ENCODE data around the gene MZT2B. TPM values are rescaled to one million over a fixed set of nuclear protein-coding genes. Genes with fewer than 3 reads are reported as not detected.
A peak's percentile ranks its signal among the peaks of the same experiment; 100 is the strongest.
"Not testable (repeated sequence)": the region's sequence is repeated elsewhere in the genome, so short reads cannot be mapped to it uniquely, and the experiment has no call there.

Gene MZT2B
- total and polyA plus RNA-seq, 2 of the 8 experiments (the other 6 are each of a cell fraction or from before 2014, with no cell fraction given): 90.3 to 151 TPM

GRCh38 chr2:130139331-130140280, 42.5 kb upstream of the MZT2B start:
- H3K9me3 ChIP-seq (ENCODE audit: insufficient read depth in 2 of 2, low read depth in 1 of 2, low read length in 1 of 2); H3K27ac ChIP-seq (ENCODE audit: low read depth, low read length); H3K56ac ChIP-seq (replicated peaks; ENCODE audit: insufficient read length, low read depth, low read length); H3K14ac ChIP-seq (ENCODE audit: insufficient read length); H3K4me2 ChIP-seq (ENCODE audit: insufficient read depth in 1 of 2, low read depth in 2 of 2, low read length in 2 of 2); H3K23me2 ChIP-seq (ENCODE audit: low read depth, low read length); H2BK5ac ChIP-seq (ENCODE audit: low read depth, low read length); CTCF ChIA-PET (ENCODE audit: partially characterized antibody); H2BK15ac ChIP-seq (ENCODE audit: low read length); H3K4me3 ChIP-seq (ENCODE audit: extremely low read depth in 1 of 4, insufficient read depth in 2 of 4, low read depth in 3 of 4, low read length in 4 of 4); H4K8ac ChIP-seq (ENCODE audit: extremely low read depth, insufficient read depth, low read length); H3K23ac ChIP-seq (ENCODE audit: insufficient read length); H3K27me3 ChIP-seq (replicated peaks in 1 of 4; ENCODE audit: control insufficient read depth in 3 of 4, extremely low read depth in 1 of 4, insufficient read depth in 3 of 4, low read length in 3 of 4); H4K20me1 ChIP-seq (replicated peaks in 1 of 2; ENCODE audit: control insufficient read depth in 1 of 2, insufficient read depth in 2 of 2, low read length in 2 of 2); H4K5ac ChIP-seq (ENCODE audit: insufficient read length, low read depth, low read length); FAIRE-seq; H2AFZ ChIP-seq (ENCODE audit: low read length); H3K79me2 ChIP-seq (ENCODE audit: control insufficient read depth in 1 of 2, insufficient read depth in 2 of 2, low read length in 2 of 2); H2AK5ac ChIP-seq (ENCODE audit: low read depth, low read length); H2BK120ac ChIP-seq (replicated peaks; ENCODE audit: low read depth, low read length); H3K18ac ChIP-seq (ENCODE audit: extremely low read depth, low read length); H3K4ac ChIP-seq (replicated peaks; ENCODE audit: insufficient read length, low read depth, low read length); H3K9ac ChIP-seq (replicated peaks in 1 of 4; ENCODE audit: extremely low read depth in 1 of 4, low read depth in 3 of 4, low read length in 3 of 4); POLR2A ChIA-PET (ENCODE audit: partially characterized antibody); H3K36me3 ChIP-seq (ENCODE audit: control insufficient read depth in 2 of 4, insufficient read depth in 4 of 4, low read length in 3 of 4); H2BK12ac ChIP-seq (ENCODE audit: low read depth, low read length); H2BK20ac ChIP-seq (ENCODE audit: low read length); H4K91ac ChIP-seq (replicated peaks; ENCODE audit: insufficient read length, low read length); H3K4me1 ChIP-seq (replicated peaks in 1 of 4; ENCODE audit: control insufficient read depth in 3 of 4, insufficient read depth in 4 of 4, low read length in 3 of 4); H3K79me1 ChIP-seq (ENCODE audit: low read depth, low read length): not testable (repeated sequence)
- DNase-seq (ENCODE audit: low read depth in 1 of 2, low spot score in 2 of 2): peak in 1 of 2 experiments; percentile 37
- WGBS, 2 experiments (ENCODE audit: extremely low coverage in 1 of 2, insufficient coverage in 1 of 2, insufficient read length in 1 of 2, insufficient replicate concordance in 2 of 2, low coverage in 1 of 2, low lambda C conversion rate in 2 of 2, missing lambda C conversion rate in 1 of 2): 94% methylated on average over 18 of the region's 30 CpGs; no CpG with 5 or more reads in 1 of the 2 experiments

Data from H1 (cell line).